Stimulated activated CD4-positive, alpha-beta T cell treated with anti-CD3 and anti-CD28 coated beads, Interleukin-2, amount 100 ng/mL, for 4 hours (primary cell): ENCODE results near the gene SPATA31E1.
"Not testable (repeated sequence)": the region's sequence is repeated elsewhere in the genome, so short reads cannot be mapped to it uniquely, and the experiment has no call there.

ENCODE experiments used
- DNase-seq: peaks from one replicate; pipeline ENCODE4 v3.0.0-alpha.2; 2020; ENCODE audit warnings: low read depth

The SPATA31E1 gene

GRCh38 chr9:87886210-87886932 lies 3.7 kb downstream of the SPATA31E1 start:
- no peak for DNase-seq

GRCh38 chr9:87886933-87887505 lies 4.3 kb downstream of the SPATA31E1 start:
- DNase-seq = no peak

DNA sequence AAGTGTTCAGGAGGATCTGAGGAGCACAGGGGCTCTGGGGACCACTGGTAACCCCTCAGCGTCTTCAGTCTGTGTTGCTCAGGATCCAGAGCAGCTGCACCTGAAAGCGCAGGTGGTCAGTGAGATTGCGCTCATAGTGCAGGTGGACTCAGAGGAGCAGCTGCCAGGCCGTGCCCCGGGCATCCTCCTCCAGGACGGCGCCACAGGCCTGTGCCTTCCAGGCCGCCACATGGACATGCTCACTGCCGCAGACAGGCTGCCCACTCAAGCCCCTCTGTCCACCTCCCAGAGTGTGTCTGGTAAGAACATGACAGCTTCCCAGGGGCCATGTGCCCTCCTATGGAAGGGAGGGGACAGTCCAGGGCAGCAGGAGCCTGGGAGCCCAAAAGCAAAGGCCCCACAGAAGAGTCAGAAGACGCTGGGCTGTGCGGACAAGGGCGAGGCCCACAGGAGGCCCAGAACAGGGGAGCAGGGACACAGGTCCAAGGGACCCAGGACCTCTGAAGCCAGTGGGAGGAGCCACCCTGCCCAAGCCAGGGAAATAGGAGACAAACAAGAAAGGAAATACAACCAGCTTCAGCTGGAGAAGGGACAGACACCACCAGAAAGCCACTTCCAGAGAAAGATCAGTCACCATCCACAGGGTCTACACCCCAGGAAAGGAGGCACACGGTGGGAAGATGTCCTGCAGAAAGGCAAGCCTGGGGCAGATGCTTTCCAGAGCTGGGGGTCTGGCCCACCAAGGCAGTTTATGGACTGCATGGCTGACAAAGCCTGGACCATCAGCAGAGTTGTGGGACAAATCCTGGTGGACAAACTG lies 5.2 kb downstream of the SPATA31E1 start:
- no peak for DNase-seq

DNA sequence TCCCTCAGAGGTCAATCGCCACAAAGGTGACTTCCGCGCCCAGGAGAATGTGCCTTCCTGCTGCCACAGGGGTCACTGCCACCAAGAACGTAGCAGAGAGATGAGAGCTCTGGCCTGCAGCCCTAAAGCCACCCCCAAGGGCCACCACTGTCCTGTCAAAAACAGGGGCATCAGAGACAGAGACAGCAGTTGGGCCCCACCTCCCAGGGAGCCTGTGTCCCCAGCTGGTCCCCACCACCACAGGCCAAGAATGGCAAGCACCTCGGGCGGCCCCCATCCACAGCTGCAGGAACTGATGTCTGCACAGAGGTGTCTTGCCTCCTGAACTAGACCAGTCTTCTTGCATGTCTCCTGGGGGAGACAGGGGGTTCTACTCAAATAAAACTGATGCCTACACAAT lies 5.8 kb downstream of the SPATA31E1 start:
- no peak for DNase-seq

GRCh38 chr9:87889065-87889881 lies 6.6 kb downstream of the SPATA31E1 start:
- no peak for DNase-seq

DNA sequence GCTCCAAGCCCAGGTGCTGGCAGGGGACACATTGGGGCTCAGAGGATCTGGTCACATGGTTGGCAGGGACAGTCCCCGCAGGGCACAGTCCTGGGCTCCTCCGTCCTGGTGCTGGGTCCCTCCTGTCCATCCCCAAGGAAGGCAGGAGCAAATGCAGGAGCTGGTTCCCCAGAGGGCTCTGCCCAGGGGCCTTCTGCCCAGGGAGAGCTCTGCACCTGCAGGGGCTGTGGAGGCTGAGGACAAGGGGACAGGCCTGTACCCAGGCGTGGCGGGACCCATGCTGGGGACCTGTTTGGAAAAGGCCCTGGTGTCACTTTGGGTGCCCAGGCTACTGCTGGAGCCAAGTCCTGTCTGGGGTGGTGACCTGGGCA lies 7.2 kb downstream of the SPATA31E1 start:
- DNase-seq = no peak

GRCh38 chr9:87890837-87891236 lies 8.2 kb downstream of the SPATA31E1 start:
- DNase-seq = no peak

- no peak for DNase-seq
Measured at GRCh38 chr9:87891754-87892153, 9.1 kb downstream of the SPATA31E1 start.

DNA sequence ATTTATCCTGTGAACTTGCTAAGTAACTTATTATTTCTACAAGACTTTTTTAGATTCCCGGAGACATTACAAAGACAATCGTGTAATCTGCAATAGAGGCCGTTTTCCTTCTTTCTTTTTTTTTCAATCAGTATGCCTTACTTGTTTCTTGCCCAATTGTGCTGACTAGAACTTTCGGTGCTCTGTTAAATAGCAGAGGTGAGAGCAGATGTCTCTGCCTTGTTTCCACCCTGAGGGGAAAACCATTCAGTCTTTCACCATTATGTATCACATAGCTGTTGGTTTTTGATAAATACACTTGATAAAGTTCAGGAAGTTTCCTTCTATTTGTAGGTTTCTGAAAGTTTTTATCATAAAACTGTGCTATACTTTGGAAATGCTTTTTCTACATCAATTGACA lies 10.3 kb downstream of the SPATA31E1 start:
- no peak for DNase-seq

GRCh38 chr9:87894998-87895625 lies 12.4 kb downstream of the SPATA31E1 start:
- DNase-seq = no peak

DNA sequence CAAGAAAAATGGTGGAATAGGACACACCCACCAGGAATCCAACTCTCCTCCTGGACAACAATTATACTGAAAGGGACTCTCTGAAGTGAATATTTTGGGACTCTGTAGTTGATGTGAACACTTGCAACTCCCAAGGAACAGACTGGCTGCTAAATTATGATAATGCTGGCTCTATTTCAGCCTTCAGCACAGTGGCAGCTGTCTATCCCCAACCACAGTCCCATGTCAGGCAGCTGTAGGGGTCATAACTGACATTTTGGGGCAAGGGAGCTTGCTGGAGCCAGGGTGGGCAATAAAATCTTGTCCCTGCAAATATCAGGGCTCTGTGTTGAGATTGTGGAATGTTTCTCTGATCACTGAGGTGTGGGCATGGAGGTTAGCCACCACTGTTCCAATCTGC lies 14.2 kb downstream of the SPATA31E1 start:
- DNase-seq = no peak

DNA sequence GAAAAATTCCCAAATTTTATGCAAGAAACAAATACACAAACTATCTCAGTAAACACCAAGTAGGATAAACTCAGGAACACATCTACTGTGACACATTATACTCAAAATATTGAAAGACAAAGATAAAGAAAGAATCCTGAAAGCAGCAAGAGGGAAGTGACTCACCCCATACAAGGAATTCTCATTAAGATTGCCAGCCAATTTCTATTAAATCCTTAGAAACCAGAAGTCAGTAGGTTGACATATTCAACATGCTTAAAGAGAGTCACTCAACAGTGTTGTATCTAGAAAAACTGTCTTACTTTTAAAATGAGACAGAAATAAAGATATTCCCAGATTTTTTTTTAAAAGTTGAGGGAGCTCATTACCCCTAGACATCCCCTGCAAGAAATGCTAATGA lies 15.5 kb downstream of the SPATA31E1 start:
- DNase-seq = no peak

GRCh38 chr9:87902371-87902770 lies 19.7 kb downstream of the SPATA31E1 start:
- DNase-seq = not testable (repeated sequence)

DNA sequence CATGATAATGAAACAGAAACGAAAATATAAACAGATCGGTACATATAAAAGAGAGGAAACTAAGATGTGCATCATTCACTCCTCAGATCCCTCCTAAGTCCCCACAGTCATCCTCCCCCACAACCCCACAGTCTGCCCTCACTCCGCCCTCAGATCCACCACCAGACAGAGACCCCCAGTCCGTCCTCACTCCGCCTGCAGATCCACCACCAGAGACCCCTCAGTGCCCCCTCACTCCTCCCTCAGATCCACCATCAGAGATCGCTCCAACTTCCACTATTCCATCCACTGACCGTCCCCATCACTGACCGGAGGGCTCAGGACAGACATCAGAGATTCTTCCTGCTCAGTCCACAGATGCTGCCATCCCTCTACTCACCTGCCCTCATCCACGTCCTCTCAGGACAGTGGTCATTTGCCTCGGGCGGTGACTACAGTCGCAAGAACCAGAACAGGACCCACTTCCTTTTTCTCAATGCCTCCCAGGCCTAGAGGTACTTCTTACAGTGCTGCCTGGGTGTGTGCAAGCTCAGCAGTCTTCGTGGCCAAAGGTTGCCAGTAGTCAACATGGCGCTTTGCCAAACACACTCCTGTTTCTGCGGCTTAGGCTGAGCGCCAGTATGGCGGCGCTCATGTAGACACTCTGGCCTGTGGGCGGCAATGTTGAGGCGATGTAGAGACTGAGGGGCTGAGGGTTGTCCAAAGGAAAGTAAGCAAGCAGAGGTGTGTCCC lies 26.8 kb downstream of the SPATA31E1 start:
- DNase-seq = no peak

GRCh38 chr9:87910821-87911220 lies 28.1 kb downstream of the SPATA31E1 start:
- no peak for DNase-seq

GRCh38 chr9:87917662-87918061 lies 35.0 kb downstream of the SPATA31E1 start, which contains the start of gene SPATA31C1:
SPATA31C1 (plus strand) TSS chr9:87917962.
- not testable (repeated sequence) for DNase-seq

GRCh38 chr9:87919013-87919412 lies 36.3 kb downstream of the SPATA31E1 start:
- DNase-seq = not testable (repeated sequence)

DNA sequence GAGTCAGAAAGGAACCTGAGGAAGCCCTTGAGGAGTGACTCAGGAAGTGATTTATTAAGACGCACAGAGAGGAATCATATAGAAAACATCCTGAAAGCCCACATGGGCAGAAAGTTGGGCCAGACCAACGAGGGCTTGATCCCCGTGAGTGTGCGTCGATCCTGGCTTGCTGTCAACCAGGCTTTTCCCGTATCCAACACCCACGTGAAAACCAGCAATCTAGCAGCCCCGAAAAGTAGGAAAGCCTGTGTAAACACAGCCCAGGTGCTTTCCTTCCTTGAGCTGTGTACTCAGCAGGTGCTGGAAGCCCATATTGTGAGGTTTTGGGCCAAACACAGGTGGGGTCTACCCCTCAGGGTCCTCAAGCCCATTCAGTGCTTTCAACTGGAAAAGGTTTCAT lies 38.9 kb downstream of the SPATA31E1 start:
- DNase-seq = not testable (repeated sequence)

GRCh38 chr9:87923012-87923411 lies 40.3 kb downstream of the SPATA31E1 start:
- DNase-seq = not testable (repeated sequence)

DNA sequence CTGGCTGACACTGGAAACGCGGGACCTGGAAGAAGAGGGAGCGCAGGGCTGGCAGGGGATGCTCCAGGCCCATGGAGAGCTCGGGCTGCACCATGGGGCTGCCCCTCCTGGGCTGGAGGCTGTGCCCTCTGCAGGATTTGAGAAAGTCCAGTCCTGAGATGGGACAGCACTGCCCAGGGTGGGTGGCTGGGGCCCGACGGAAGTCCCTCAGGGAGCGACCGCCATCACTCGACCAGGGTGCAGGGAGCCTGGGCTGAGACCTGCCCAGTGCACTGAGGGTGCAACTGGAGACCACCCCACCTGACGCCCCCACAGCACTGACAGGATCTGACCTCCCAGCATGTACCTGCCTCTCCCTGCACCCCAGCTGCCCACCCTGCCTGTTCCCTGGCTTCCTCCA lies 42.2 kb downstream of the SPATA31E1 start:
- DNase-seq = not testable (repeated sequence)

DNA sequence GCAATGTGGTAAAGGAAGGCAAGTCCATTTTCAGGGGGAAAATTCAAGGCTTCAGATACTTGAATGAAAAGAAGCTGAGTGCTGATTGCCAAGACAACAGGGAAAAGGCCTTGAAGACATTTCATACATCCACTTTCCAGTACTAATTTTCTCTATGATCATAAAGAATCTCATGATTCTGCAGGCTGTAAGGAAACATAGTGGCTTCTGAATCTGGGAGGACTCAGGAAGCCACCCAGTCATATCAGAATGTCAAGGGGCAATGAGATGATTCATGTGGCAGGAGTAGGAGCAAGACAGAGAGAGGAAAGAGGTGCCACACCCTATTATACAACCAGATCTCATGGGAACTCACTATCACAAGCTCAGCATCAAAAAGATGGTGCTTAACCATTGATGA lies 46.5 kb downstream of the SPATA31E1 start:
- not testable (repeated sequence) for DNase-seq
